RCC 7860 (cell line): ENCODE measurements around the gene NPSR1.
"Not testable (repeated sequence)": the region's sequence is repeated elsewhere in the genome, so short reads cannot be mapped to it uniquely, and the experiment has no call there.

Source experiments
- DNase-seq: peaks from one replicate; pipeline ENCODE4 v3.0.0-alpha.2; 2015; ENCODE audit warnings: low spot score
- FAIRE-seq: peaks from 2 replicates; lab custom pipeline; 2012; peaks lifted over from hg19 to GRCh38; lab: Jason Lieb, UNC

The NPSR1 gene

GRCh38 chr7:34657632-34658268 is at the start of gene NPSR1:
Gene NPSR1 (plus strand): TSS chr7:34658218. CDS start chr7:34658413, 195 bp downstream.
- no peak for DNase-seq
- FAIRE-seq = no peak

- no peak for DNase-seq
- FAIRE-seq = no peak
Observed at GRCh38 chr7:34612661-34613060, 45.4 kb upstream of the NPSR1 start.

- no peak for DNase-seq
- FAIRE-seq = no peak
Observed at GRCh38 chr7:34620425-34620824, 37.6 kb upstream of the NPSR1 start.

GRCh38 chr7:34622182-34622581 is 35.8 kb upstream of the NPSR1 start:
- no peak for DNase-seq
- no peak for FAIRE-seq

GRCh38 chr7:34622771-34623250 is 35.2 kb upstream of the NPSR1 start:
- FAIRE-seq (no peak), DNase-seq (no peak)

GRCh38 chr7:34628618-34629017 is 29.4 kb upstream of the NPSR1 start:
- not testable (repeated sequence) for DNase-seq, FAIRE-seq

GRCh38 chr7:34652809-34653208 is 5.2 kb upstream of the NPSR1 start:
- no peak for DNase-seq
- no peak for FAIRE-seq

- FAIRE-seq (no peak), DNase-seq (no peak)
Observed at GRCh38 chr7:34653787-34654186, 4.2 kb upstream of the NPSR1 start.

GRCh38 chr7:34655384-34655783 is 2.6 kb upstream of the NPSR1 start:
- DNase-seq (peak; percentile 33), FAIRE-seq (peak; percentile 74)

GRCh38 chr7:34656041-34656440 is 2.0 kb upstream of the NPSR1 start:
- DNase-seq = no peak
- FAIRE-seq = no peak

GRCh38 chr7:34659472-34660075 is 1.6 kb downstream of the NPSR1 start:
- no peak for DNase-seq

GRCh38 chr7:34662058-34662708 is 4.2 kb downstream of the NPSR1 start:
- FAIRE-seq = no peak

More at GRCh38 chr7:34659472-34660075, 1.6 kb downstream of the NPSR1 start:
- FAIRE-seq = no peak

GRCh38 chr7:34664755-34665154 is 6.7 kb downstream of the NPSR1 start:
- FAIRE-seq (no peak), DNase-seq (no peak)

More at GRCh38 chr7:34662058-34662708, 4.2 kb downstream of the NPSR1 start:
- no peak for DNase-seq

- FAIRE-seq (peak; percentile 76), DNase-seq (peak; percentile 63)
Observed at GRCh38 chr7:34672430-34672829, 14.4 kb downstream of the NPSR1 start.

- DNase-seq (no peak), FAIRE-seq (no peak)
Observed at GRCh38 chr7:34673066-34673465, 15.0 kb downstream of the NPSR1 start.

- FAIRE-seq (no peak), DNase-seq (no peak)
Observed at GRCh38 chr7:34675749-34676374, 17.8 kb downstream of the NPSR1 start.

- no peak for DNase-seq
- no peak for FAIRE-seq
Observed at GRCh38 chr7:34677491-34677890, 19.5 kb downstream of the NPSR1 start.

- no peak for DNase-seq
- FAIRE-seq = no peak
Observed at GRCh38 chr7:34687529-34687928, 29.5 kb downstream of the NPSR1 start.

- no peak for FAIRE-seq
- DNase-seq = no peak
Observed at GRCh38 chr7:34696415-34696814, 38.4 kb downstream of the NPSR1 start.

- DNase-seq = no peak
- no peak for FAIRE-seq
Observed at GRCh38 chr7:34709771-34710170, 51.8 kb downstream of the NPSR1 start.

GRCh38 chr7:34718867-34719266 is 60.8 kb downstream of the NPSR1 start:
- no peak for FAIRE-seq
- DNase-seq = no peak
